AG10803 (cell line): ENCODE results near the gene YAP1.

Experiments used
- DNase-seq: peaks from one replicate; pipeline ENCODE4 v3.0.0; 2010; ENCODE audit warnings: low read depth
- H3K4me3 ChIP-seq: 2 replicates; pipeline ENCODE4 v1.5.1; 2011; ENCODE audit warnings: mild to moderate bottlenecking, low read length, control low read depth
- CTCF ChIP-seq: conservative IDR thresholded peaks from 2 replicates; pipeline ENCODE4 v1.5.1; 2011; ENCODE audit warnings: mild to moderate bottlenecking, low read length, control low read depth, inconsistent platforms

YAP1 gene

GRCh38 chr11:102229510-102230123 lies 119.4 kb downstream of the YAP1 start:
- TF ChIP-seq CTCF: no peak

GRCh38 chr11:102230186-102230585 lies 119.9 kb downstream of the YAP1 start:
- no peak for DNase-seq
- TF ChIP-seq CTCF: no peak
- no peak overlapping the region for H3K4me3 ChIP-seq

More at GRCh38 chr11:102229510-102230123, 119.4 kb downstream of the YAP1 start:
- H3K4me3 ChIP-seq: no peak overlapping the region
- DNase-seq: no peak

GRCh38 chr11:102230911-102231310 lies 120.7 kb downstream of the YAP1 start:
- no peak overlapping the region for H3K4me3 ChIP-seq
- TF ChIP-seq CTCF: no peak
- no peak for DNase-seq

- H3K4me3 ChIP-seq: no peak overlapping the region
- peak; percentile 66 for DNase-seq
- no peak for TF ChIP-seq CTCF
Measured at GRCh38 chr11:102234779-102235439, 124.7 kb downstream of the YAP1 start.

GRCh38 chr11:102237096-102237735 lies 127.0 kb downstream of the YAP1 start:
- TF ChIP-seq CTCF: no peak
- DNase-seq: peak; percentile 90

GRCh38 chr11:102238391-102238821 lies 128.2 kb downstream of the YAP1 start:
- no peak for TF ChIP-seq CTCF
- no peak for DNase-seq
- no peak overlapping the region for H3K4me3 ChIP-seq

More at GRCh38 chr11:102237096-102237735, 127.0 kb downstream of the YAP1 start:
- H3K4me3 ChIP-seq: no peak overlapping the region
